NOMO-1 treated with dmso at 0.1 percent for 144 hours (cell line): ENCODE results near the gene AK9.

Experiments used
- DNase-seq: peaks from one replicate; lab custom pipeline; 2025; ENCODE audit not compliant: unreplicated experiment; lab: John Stamatoyannopoulos, UW

AK9 gene

DNA sequence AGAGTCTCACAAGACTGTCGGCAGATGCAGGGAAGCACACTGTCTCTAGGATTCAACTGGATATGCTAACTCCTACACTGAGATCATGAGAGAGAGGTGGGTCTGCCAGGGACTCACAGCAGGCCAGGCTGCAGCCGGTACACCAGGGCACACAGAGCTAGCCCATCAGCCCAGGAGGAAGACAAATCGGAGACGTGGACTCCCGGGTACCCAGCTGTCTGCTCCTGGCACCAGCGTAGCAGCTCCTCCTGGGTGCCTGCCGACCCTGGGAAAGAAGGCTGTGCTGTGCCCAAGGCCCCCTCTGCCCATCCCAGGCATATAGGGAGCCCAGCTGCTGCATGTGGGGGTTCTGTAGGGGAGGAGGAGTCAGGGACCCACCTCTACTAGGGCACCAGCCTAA is 242.4 kb downstream of the AK9 start:
- DNase-seq, result no peak

DNA sequence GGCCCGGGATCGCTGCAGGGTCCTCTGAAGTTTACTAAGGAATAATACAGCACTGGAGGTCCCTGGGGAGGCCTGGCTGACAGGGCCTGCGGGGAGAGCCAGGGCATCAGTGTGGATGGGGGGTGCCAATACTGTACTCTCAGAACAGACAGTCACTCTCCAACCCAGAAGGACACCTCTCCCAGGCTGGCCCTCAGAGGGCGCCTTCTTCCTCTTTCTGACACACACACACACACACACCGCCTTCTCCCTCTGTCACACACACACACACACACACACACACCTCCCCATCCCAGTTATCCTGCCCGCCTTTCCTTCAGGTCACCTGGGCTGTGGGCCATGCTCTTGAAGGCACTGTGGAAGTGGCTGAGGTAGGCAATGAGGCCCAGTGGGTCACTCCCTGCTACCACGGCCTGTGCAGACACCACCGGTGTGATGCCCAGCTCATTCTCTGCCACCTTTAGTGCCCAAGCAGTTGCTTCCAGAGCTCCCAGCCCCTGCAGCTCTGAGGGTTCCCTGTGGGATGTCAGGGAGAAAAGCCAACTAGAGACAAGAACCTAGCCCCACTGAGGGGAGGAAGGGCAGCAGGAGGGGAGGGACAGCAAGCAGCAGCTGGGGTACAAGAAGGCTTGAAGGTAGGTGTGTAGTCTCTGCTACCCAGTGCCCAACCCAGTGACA is 243.0 kb downstream of the AK9 start:
- no peak for DNase-seq

DNA sequence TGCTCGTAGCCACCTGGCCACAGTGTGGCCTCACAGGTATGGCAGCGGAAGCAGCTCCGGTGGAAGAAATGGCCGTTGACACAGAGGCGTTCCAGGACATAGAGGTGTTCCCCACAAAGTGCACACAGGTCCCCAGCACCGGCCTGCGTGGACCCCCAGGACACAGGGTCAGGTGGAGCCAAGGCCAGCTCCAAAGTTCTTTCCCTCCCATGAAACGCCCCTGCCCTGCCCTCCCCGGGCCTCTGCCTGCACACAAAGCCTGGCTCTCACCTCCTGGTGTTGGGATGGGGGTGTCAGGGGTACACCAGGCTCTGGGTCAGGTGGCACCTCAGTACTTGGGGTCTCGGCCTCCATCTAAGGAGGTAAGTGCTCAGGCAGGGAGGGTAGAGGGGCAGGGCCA is 243.9 kb downstream of the AK9 start:
- DNase-seq, result no peak

DNA sequence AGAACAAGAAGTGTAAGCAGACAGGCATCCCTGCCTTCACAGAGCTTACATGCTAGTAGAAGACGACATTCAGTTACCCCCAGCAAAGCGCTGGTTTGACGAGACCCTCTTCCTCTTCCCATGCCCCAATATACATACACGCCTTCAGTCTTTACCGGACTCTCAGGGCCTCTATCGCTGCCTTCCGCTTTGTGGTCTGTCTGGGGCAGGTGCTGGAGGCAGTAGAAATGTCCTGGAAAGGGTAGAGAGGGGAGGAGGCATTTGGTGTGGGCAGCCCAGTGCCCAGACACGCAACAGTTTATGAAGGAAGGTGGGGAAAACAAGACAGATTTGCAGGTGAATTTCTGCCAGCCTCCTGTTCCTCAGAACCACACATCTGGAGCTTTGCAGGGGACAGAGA is 244.5 kb downstream of the AK9 start:
- no peak for DNase-seq

DNA sequence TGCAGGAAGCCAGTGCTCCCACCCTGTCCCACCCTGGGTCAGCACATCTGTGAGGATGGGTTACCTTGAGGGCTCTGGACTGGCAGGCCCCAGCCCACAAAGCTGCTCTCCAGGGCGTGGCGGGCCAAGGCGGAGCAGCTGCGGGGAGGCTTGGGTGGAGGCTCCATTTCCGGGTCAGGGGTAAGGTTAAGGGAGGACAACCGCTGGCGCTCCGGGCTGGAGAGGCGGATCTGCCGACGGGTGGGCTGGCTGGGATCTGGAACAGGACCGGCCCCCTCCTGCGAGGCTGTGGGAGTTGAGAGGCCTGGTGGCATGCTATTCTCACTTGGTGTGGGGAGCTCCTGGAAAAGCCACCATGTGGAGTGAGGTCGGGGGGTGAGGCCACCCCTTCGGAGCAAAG is 244.9 kb downstream of the AK9 start:
- DNase-seq, result no peak

DNA sequence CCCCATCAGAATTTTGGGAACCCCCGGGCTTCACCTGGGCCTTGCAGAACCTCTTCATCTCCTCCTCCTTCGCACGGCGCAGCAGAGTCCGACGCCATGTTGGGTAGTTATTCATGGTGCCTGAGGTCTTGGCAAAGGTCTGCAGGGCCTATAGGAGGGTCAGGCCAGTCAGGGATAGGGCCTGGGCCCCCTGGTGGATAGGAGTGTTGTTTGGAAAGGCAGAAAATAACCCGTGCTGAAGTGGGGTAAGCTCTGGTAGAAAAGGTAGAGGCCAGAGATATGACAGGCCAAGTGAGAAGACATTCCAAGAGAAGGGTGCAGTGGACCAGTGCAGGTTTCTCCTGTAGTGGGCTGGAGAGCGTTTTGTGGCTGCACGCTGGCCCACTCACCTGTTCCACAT is 245.6 kb downstream of the AK9 start:
- no peak for DNase-seq

GRCh38 chr6:109443425-109443950 is 247.5 kb downstream of the AK9 start:
- DNase-seq, result no peak
